Astrocyte of the cerebellum (primary cell): ENCODE results near the gene RELN.
A peak's percentile ranks its signal among the peaks of the same experiment; 100 is the strongest.

Experiments used
- DNase-seq: peaks from one replicate; pipeline ENCODE4 v3.0.0-alpha.2; 2011; ENCODE audit warnings: low read depth
- H3K4me3 ChIP-seq: 2 replicates; pipeline ENCODE4 v1.5.1; 2011; ENCODE audit warnings: mild to moderate bottlenecking, low read depth, low read length, moderate library complexity
- in situ Hi-C: cut with HindIII; loops from 2 replicates; pipeline ENCODE4 v1.10.0; 2017; ENCODE audit warnings: low sequenced_read_pairs
- TF ChIP-seq, protein P1 (sequence below): IDR thresholded peaks from 2 replicates; pipeline ENCODE4 v1.5.1; 2012; ENCODE audit warnings: low read length, low read depth, moderate library complexity, mild to moderate bottlenecking; ENCODE audit errors: missing control alignments

The RELN gene

GRCh38 chr7:103648135-103648534 is 341.3 kb downstream of the RELN start:
- TF ChIP-seq, protein P1, sequence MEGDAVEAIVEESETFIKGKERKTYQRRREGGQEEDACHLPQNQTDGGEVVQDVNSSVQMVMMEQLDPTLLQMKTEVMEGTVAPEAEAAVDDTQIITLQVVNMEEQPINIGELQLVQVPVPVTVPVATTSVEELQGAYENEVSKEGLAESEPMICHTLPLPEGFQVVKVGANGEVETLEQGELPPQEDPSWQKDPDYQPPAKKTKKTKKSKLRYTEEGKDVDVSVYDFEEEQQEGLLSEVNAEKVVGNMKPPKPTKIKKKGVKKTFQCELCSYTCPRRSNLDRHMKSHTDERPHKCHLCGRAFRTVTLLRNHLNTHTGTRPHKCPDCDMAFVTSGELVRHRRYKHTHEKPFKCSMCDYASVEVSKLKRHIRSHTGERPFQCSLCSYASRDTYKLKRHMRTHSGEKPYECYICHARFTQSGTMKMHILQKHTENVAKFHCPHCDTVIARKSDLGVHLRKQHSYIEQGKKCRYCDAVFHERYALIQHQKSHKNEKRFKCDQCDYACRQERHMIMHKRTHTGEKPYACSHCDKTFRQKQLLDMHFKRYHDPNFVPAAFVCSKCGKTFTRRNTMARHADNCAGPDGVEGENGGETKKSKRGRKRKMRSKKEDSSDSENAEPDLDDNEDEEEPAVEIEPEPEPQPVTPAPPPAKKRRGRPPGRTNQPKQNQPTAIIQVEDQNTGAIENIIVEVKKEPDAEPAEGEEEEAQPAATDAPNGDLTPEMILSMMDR: no peak
- no peak for DNase-seq
- H3K4me3 ChIP-seq: no peak overlapping the region
- in situ Hi-C loops: no loop called here

- DNase-seq: no peak
- in situ Hi-C loops: no loop called here
- H3K4me3 ChIP-seq: no peak overlapping the region
- TF ChIP-seq, protein P1: no peak
Observed at GRCh38 chr7:103644319-103644718, 345.1 kb downstream of the RELN start.

GRCh38 chr7:103640031-103640779 is 349.3 kb downstream of the RELN start:
- TF ChIP-seq, protein P1: no peak
- H3K4me3 ChIP-seq: no peak overlapping the region
- DNase-seq: peak; percentile 49
- in situ Hi-C loops: no loop called here

- DNase-seq: no peak
- no peak overlapping the region for H3K4me3 ChIP-seq
- TF ChIP-seq, protein P1: no peak
- in situ Hi-C loops: no loop called here
Observed at GRCh38 chr7:103637726-103638125, 351.7 kb downstream of the RELN start.

- no peak overlapping the region for H3K4me3 ChIP-seq
- no peak for DNase-seq
- TF ChIP-seq, protein P1: no peak
- in situ Hi-C loops: no loop called here
Observed at GRCh38 chr7:103637094-103637493, 352.4 kb downstream of the RELN start.

DNA sequence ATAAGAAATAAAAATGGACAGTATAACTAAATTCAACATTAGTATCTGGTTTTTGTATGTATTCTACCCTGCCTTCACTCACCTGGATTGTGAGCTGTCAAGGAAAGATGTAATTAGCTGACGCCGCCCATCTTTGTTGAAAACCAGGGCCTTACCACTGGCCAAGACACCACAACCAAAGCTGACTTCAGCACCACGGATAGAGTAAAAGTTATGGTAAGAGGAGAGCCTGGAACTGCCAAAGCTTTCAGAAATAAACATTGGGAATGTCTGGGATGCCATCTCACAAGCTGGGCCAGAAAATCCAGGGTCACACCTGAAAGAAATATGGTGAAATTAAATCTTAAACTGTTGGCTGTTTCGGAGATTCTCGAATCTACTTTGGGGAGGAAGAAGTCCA is 353.3 kb downstream of the RELN start:
- no peak overlapping the region for H3K4me3 ChIP-seq
- in situ Hi-C loops: no loop called here
- TF ChIP-seq, protein P1: no peak
- DNase-seq: no peak
